HEK293 (cell line): ENCODE measurements around the gene SLC9A4.

Experiments used
- GLIS2 ChIP-seq: fragments of 450-650 bp; formaldehyde crosslinking; IDR thresholded peaks from 2 replicates; pipeline ENCODE4 v1.5.1; 2016; ENCODE audit warnings: missing biosample characterization, missing genetic modification characterization
- PATZ1 ChIP-seq: fragments of 450-650 bp; formaldehyde crosslinking; IDR thresholded peaks from 2 replicates; pipeline ENCODE4 v1.5.1; 2016; ENCODE audit warnings: missing biosample characterization, missing genetic modification characterization
- ZNF292 ChIP-seq: fragments of 450-650 bp; formaldehyde crosslinking; IDR thresholded peaks from 2 replicates; pipeline ENCODE4 v1.5.1; 2016; ENCODE audit warnings: low read depth, missing biosample characterization, missing genetic modification characterization, borderline replicate concordance
- ZNF580 ChIP-seq: fragments of 450-650 bp; formaldehyde crosslinking; IDR thresholded peaks from 2 replicates; pipeline ENCODE4 v1.5.1; 2016; ENCODE audit warnings: missing biosample characterization, missing genetic modification characterization
- ZNF707 ChIP-seq: fragments of 450-650 bp; formaldehyde crosslinking; IDR thresholded peaks from 2 replicates; pipeline ENCODE4 v1.5.1; 2016; ENCODE audit warnings: missing biosample characterization, missing genetic modification characterization
- TF ChIP-seq, protein P1 (sequence below): fragments of 450-650 bp; formaldehyde crosslinking; IDR thresholded peaks from 2 replicates; pipeline ENCODE4 v1.5.1; 2016; ENCODE audit warnings: missing biosample characterization, missing genetic modification characterization
- TF ChIP-seq, protein P2 (sequence below): fragments of 450-650 bp; formaldehyde crosslinking; IDR thresholded peaks from 2 replicates; pipeline ENCODE4 v1.5.1; 2016; ENCODE audit warnings: missing biosample characterization, missing genetic modification characterization

- TF ChIP-seq, protein P1, sequence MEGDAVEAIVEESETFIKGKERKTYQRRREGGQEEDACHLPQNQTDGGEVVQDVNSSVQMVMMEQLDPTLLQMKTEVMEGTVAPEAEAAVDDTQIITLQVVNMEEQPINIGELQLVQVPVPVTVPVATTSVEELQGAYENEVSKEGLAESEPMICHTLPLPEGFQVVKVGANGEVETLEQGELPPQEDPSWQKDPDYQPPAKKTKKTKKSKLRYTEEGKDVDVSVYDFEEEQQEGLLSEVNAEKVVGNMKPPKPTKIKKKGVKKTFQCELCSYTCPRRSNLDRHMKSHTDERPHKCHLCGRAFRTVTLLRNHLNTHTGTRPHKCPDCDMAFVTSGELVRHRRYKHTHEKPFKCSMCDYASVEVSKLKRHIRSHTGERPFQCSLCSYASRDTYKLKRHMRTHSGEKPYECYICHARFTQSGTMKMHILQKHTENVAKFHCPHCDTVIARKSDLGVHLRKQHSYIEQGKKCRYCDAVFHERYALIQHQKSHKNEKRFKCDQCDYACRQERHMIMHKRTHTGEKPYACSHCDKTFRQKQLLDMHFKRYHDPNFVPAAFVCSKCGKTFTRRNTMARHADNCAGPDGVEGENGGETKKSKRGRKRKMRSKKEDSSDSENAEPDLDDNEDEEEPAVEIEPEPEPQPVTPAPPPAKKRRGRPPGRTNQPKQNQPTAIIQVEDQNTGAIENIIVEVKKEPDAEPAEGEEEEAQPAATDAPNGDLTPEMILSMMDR (tag by site-specific recombination) = no peak
- TF ChIP-seq ZNF292 (no peak), ZNF707 (tag by site-specific recombination) (no peak), GLIS2 (no peak), PATZ1 (tag by site-specific recombination) (no peak), ZNF580 (no peak)
- TF ChIP-seq, protein P2, sequence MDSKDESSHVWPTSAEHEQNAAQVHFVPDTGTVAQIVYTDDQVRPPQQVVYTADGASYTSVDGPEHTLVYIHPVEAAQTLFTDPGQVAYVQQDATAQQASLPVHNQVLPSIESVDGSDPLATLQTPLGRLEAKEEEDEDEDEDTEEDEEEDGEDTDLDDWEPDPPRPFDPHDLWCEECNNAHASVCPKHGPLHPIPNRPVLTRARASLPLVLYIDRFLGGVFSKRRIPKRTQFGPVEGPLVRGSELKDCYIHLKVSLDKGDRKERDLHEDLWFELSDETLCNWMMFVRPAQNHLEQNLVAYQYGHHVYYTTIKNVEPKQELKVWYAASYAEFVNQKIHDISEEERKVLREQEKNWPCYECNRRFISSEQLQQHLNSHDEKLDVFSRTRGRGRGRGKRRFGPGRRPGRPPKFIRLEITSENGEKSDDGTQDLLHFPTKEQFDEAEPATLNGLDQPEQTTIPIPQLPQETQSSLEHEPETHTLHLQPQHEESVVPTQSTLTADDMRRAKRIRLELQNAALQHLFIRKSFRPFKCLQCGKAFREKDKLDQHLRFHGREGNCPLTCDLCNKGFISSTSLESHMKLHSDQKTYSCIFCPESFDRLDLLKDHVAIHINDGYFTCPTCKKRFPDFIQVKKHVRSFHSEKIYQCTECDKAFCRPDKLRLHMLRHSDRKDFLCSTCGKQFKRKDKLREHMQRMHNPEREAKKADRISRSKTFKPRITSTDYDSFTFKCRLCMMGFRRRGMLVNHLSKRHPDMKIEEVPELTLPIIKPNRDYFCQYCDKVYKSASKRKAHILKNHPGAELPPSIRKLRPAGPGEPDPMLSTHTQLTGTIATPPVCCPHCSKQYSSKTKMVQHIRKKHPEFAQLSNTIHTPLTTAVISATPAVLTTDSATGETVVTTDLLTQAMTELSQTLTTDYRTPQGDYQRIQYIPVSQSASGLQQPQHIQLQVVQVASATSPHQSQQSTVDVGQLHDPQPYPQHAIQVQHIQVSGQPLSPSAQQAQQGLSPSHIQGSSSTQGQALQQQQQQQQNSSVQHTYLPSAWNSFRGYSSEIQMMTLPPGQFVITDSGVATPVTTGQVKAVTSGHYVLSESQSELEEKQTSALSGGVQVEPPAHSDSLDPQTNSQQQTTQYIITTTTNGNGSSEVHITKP (tag by site-specific recombination) = no peak
Observed at GRCh38 chr2:102435741-102436140, 37.3 kb upstream of the SLC9A4 start.
